GM23248 (cell line): ENCODE data around the gene ZBTB7C.

Source experiments
- EZH2 ChIP-seq: fragments of 200-600 bp; sonication (generic); IDR thresholded peaks from 2 replicates; pipeline ENCODE4 v1.6.1; 2018; ENCODE audit warnings: antibody characterized with exemption, mild to moderate bottlenecking; ENCODE audit not compliant: insufficient read depth, poor library complexity, severe bottlenecking
- EZH2phosphoT487 ChIP-seq: fragments of 200-600 bp; sonication (generic); IDR thresholded peaks from 2 replicates; pipeline ENCODE4 v1.6.1; 2018; ENCODE audit warnings: antibody characterized with exemption, moderate library complexity, mild to moderate bottlenecking, low read depth; ENCODE audit not compliant: insufficient read depth

DNA sequence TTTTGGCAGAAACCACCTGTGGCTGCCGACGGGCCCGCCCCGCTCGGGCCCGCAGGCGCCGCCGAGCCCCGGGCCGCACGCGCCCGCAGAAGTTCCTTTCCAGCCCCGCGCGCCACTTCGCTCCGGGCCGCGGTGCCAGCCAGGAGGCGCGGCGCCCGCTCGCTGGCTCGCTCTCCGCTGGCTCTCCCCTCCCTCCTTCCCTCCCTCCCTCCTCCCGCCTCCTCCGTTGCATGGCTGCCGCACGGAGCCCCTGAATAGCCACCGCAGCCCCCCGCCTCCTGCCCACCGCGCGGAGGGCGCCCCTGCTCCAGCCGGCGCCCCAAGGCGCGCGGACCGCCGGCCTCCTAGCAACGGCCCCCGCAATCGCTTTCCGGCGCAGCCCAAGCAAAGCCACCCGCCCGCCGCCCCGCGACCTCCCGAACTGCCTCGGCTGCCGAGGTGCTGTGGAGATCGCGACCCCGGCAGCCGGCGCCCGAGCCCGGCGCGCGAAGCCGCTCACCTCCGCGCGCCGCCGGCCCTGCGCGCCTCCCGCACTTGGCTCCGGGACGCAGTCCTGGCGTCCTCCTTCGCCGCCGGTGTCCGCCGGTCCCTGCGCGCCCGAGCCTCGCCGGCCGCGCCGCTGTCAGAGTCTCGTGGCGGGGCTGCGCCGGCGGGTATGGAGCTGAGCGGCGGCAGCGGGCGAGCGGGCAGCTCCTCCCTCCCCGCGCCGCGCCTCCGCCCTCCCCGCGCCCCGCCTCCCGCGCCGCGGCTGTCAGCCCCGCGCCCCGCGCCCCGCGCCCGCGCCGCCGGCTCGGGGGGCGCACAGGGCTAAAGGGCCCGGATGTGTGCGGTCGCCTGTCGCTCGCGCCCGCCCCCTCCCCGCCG, at the start of gene ZBTB7C:
- TF ChIP-seq EZH2phosphoT487 (no peak), EZH2 (no peak)
